K562 (cell line): Measurements from ENCODE around the gene ZNF408. TPM values are rescaled to one million over a fixed set of nuclear protein-coding genes. Genes with fewer than 3 reads are reported as not detected.
A peak's percentile ranks its signal among the peaks of the same experiment; 100 is the strongest.

Experiments
- ATAC-seq: fragments of 200-7000 bp; cut with Tn5 transposase; 3 replicates; pipeline ENCODE4 v1.9.1; 2020; ENCODE audit warnings: moderate library complexity
- BruUV-seq: library from RNA; stranded (reverse); fragments of 400-500 nt; replicated peaks from 2 replicates; lab custom pipeline; 2021; lab: Mats Ljungman, UMichigan
- CTCF ChIA-PET: fragments of 300-600 bp; formaldehyde crosslinking; extraction: SDS; loops from one replicate; lab custom pipeline; 2021; ENCODE audit warnings: low intra/inter-chr PET ratio; lab: Yijun Ruan, JAX
- POLR2A ChIA-PET: fragments of 300-600, 350-650 bp; sonication (Branson Sonifier 250); formaldehyde crosslinking; extraction: SDS; loops from one replicate; lab custom pipeline; 2021; ENCODE audit warnings: antibody characterized with exemption, inconsistent platforms; lab: Yijun Ruan, JAX
- DNase-seq, 4 experiments: peaks; one replicate each; pipeline versions ENCODE4 v3.0.0 to v3.0.0-alpha.2; 2011 to 2018; ENCODE audit warnings: low spot score in 3 of 4, mixed read lengths in 3 of 4; ENCODE audit errors: extremely low read depth in 1 of 4
- FAIRE-seq: peaks from 2 replicates; lab custom pipeline; 2011; peaks lifted over from hg19 to GRCh38; lab: Jason Lieb, UNC
- H2AFZ ChIP-seq: 2 replicates; pipeline ENCODE4 v1.6.0; 2011; ENCODE audit warnings: low read depth, low read length, control low read depth, inconsistent platforms
- H3K27ac ChIP-seq: fragments of 200-600 bp; 3 replicates; pipeline ENCODE4 v1.8.0; 2011; ENCODE audit warnings: low read depth, mild to moderate bottlenecking, control low read depth, inconsistent platforms, low read length, moderate library complexity, mixed read lengths; ENCODE audit errors: extremely low read depth
- H3K27me3 ChIP-seq, 2 experiments: fragments of 300-600 bp in 1 of 2; 2 replicates in 1 of 2; 3 replicates in 1 of 2; pipeline versions ENCODE4 v1.6.0 to v1.8.0; 2011; ENCODE audit warnings: inconsistent platforms in 2 of 2, low read length in 2 of 2, mild to moderate bottlenecking in 1 of 2, mixed read lengths in 1 of 2, moderate library complexity in 1 of 2; ENCODE audit not compliant: control insufficient read depth in 2 of 2, insufficient read depth in 2 of 2
- H3K36me3 ChIP-seq: fragments of 300-600 bp; 3 replicates; pipeline ENCODE4 v1.8.0; 2011; ENCODE audit warnings: mild to moderate bottlenecking, low read length, inconsistent platforms; ENCODE audit not compliant: control insufficient read depth, insufficient read depth
- H3K4me1 ChIP-seq, 2 experiments: fragments of 200-600 bp in 1 of 2; replicated peaks in 1 of 2; 2 replicates in 1 of 2; 3 replicates in 1 of 2; pipeline versions ENCODE4 v1.5.1 to v1.8.0; 2011; ENCODE audit warnings: inconsistent platforms in 2 of 2, low read length in 2 of 2, mild to moderate bottlenecking in 1 of 2, mixed read lengths in 1 of 2, moderate library complexity in 1 of 2; ENCODE audit not compliant: control insufficient read depth in 2 of 2, insufficient read depth in 2 of 2
- H3K4me2 ChIP-seq: 2 replicates; pipeline ENCODE4 v1.6.1; 2011; ENCODE audit warnings: low read length, control low read depth, inconsistent platforms, mixed read lengths; ENCODE audit not compliant: insufficient read depth
- H3K4me3 ChIP-seq: fragments of 200-600 bp; sonication (generic), shearing (Covaris generic); 2 replicates; pipeline ENCODE4 v1.5.1; 2016; ENCODE audit warnings: control low read depth, inconsistent platforms
- H3K79me2 ChIP-seq: fragments of 200-600 bp; 3 replicates; pipeline ENCODE4 v1.8.0; 2011; ENCODE audit warnings: low read length, inconsistent platforms; ENCODE audit not compliant: control insufficient read depth, insufficient read depth
- H3K9ac ChIP-seq, 2 experiments: 2 replicates each; pipeline versions ENCODE4 v1.6.0 to v1.6.1; 2011; ENCODE audit warnings: low read depth in 2 of 2, low read length in 2 of 2, control low read depth in 1 of 2, inconsistent platforms in 1 of 2, mild to moderate bottlenecking in 1 of 2, mixed read lengths in 1 of 2; ENCODE audit not compliant: insufficient read depth in 1 of 2
- H3K9me1 ChIP-seq: one replicate; pipeline ENCODE4 v1.6.0; 2011; ENCODE audit warnings: inconsistent platforms, mild to moderate bottlenecking, low read length, moderate library complexity; ENCODE audit not compliant: control insufficient read depth, insufficient read depth
- H3K9me3 ChIP-seq: replicated peaks from 2 replicates; pipeline ENCODE4 v1.5.1; 2011; ENCODE audit warnings: low read depth, low read length, inconsistent platforms; ENCODE audit not compliant: control insufficient read depth, insufficient read depth
- H4K20me1 ChIP-seq: replicated peaks from 2 replicates; pipeline ENCODE4 v1.6.1; 2011; ENCODE audit warnings: low read length, inconsistent platforms, mixed read lengths; ENCODE audit not compliant: control insufficient read depth, insufficient read depth
- CCNT2 ChIP-seq: IDR thresholded peaks from 2 replicates; pipeline ENCODE4 v1.6.1; 2011; ENCODE audit warnings: borderline replicate concordance, low read depth, mild to moderate bottlenecking, moderate library complexity, mixed read lengths, low read length; ENCODE audit not compliant: insufficient read length; ENCODE audit errors: extremely low read depth
- DIDO1 ChIP-seq: fragments of 450-650 bp; IDR thresholded peaks from 2 replicates; pipeline ENCODE4 v1.6.1; 2016; ENCODE audit warnings: low read depth, missing biosample characterization, missing genetic modification characterization
- MCM5 ChIP-seq: fragments of 450-650 bp; IDR thresholded peaks from 2 replicates; pipeline ENCODE4 v1.6.1; 2016; ENCODE audit warnings: low read depth
- POLR2G ChIP-seq: fragments of 200-400 bp; formaldehyde crosslinking; IDR thresholded peaks from 2 replicates; pipeline ENCODE4 v1.6.1; 2017; ENCODE audit warnings: low read depth, mild to moderate bottlenecking, antibody characterized with exemption, low read length, moderate library complexity
- RBFOX2 ChIP-seq: fragments of 200-400 bp; formaldehyde crosslinking; IDR thresholded peaks from 2 replicates; pipeline ENCODE4 v1.6.1; 2017; ENCODE audit warnings: low read depth, mild to moderate bottlenecking, low read length, moderate library complexity
- RBM22 ChIP-seq: fragments of 200-400 bp; formaldehyde crosslinking; IDR thresholded peaks from 2 replicates; pipeline ENCODE4 v1.6.1; 2018; ENCODE audit warnings: low read length, low read depth; ENCODE audit not compliant: poor library complexity, severe bottlenecking
- TAL1 ChIP-seq: fragments of 450-650 bp; IDR thresholded peaks from 2 replicates; pipeline ENCODE4 v1.6.1; 2016; ENCODE audit warnings: mild to moderate bottlenecking
- TBL1XR1 ChIP-seq, 2 experiments: IDR thresholded peaks; 2 replicates each; pipeline ENCODE4 v1.6.1; 2012; ENCODE audit warnings: improper control_type of control experiment in 2 of 2, low read length in 2 of 2, mild to moderate bottlenecking in 1 of 2
- ZNF165 ChIP-seq: fragments of 250-450 bp; sonication (Bioruptor Pico); IDR thresholded peaks from 2 replicates; pipeline ENCODE4 v1.4.0; 2020; ENCODE audit warnings: borderline replicate concordance
- WGBS: fragments of 100-300 bp; shearing (Covaris generic); methylation state at CpG from one replicate; pipeline ENCODE4 v1.1.6; 2016; ENCODE audit warnings: low coverage, mixed read lengths; ENCODE audit not compliant: insufficient coverage; ENCODE audit errors: missing lambda C conversion rate; 5-methylcytosine and 5-hydroxymethylcytosine counted together
- in situ Hi-C: fragments of 300-500 bp; cut with MboI; formaldehyde crosslinking; loops from 4 replicates; pipeline ENCODE4 v1.15.0; 2018; ENCODE audit warnings: inconsistent platforms, mixed read lengths
- intact Hi-C: fragments of 100-400 bp; cut with micrococcal nuclease; formaldehyde crosslinking; loops from 2 replicates; pipeline ENCODE4 v1.14.2; 2022
- polyA plus RNA-seq, 8 experiments: library from polyadenylated mRNA; depleted of rRNA in 4 of 8; stranded (reverse) in 5 of 8; unstranded in 3 of 8; fragments of >200 nt; fragmentation: Nextera tagmentation in 2 of 8; fragmentation: Illumina TruSeq in 1 of 8; extraction: Ambion mirVana in 2 of 8; extraction: Trizol in 1 of 8; gene quantifications; 2 replicates each; pipeline versions ENCODE4 v1.2.1 to v1.2.3, GENCODE V29; 2011 to 2014; ENCODE audit warnings: inconsistent platforms in 1 of 8, missing spikeins in 1 of 8
- total RNA-seq, 7 experiments: library from RNA; depleted of rRNA in 6 of 7; stranded (reverse); fragments of >200 nt in 6 of 7; fragmentation: Illumina TruSeq in 2 of 7; extraction: Trizol in 2 of 7; gene quantifications; 2 replicates each; pipeline versions ENCODE4 v1.2.1 to v1.2.3, GENCODE V29; 2011 to 2021; ENCODE audit warnings: low replicate concordance in 1 of 7
- TF ChIP-seq, protein P1 (sequence below): fragments of 250-450 bp; sonication (Bioruptor Pico); IDR thresholded peaks from 2 replicates; pipeline ENCODE4 v1.5.0; 2022; ENCODE audit warnings: mild to moderate bottlenecking
- TF ChIP-seq, protein P2 (sequence below): fragments of 250-450 bp; sonication (Bioruptor Pico); IDR thresholded peaks from 2 replicates; pipeline ENCODE4 v1.5.0; 2021; ENCODE audit warnings: mild to moderate bottlenecking, borderline replicate concordance

Gene ZNF408
- total and polyA plus RNA-seq, 9 of the 15 experiments (the other 6 are each of a cell fraction or from before 2014, with no cell fraction given): 0.15 to 18.4 (median 7.4) TPM

DNA sequence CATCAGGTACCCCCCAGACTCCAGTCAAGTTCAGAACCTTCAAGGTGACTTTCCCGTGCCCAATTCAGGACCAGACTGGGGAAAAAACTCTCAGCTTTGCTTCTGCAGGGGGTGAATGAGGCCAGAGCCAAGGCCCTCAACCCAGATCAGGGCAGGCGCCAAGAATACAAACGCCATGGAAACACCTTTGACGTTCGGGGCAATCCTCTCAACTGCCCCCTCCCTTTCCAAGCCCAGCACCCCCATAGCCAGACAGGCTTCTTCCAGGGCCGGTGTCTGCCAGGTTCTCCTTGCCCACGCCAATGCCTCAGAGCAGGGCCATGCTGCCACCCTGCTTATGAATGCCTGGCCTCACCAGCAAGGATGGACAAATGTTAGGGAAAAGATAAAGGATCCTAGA, 6.2 kb upstream of the ZNF408 start:
- in situ Hi-C loops: no loop called here
- Histone ChIP-seq H3K4me3 (no peak overlapping the region), H3K4me2 (no peak overlapping the region), H3K9me3 (no peaks in the 10 kb centered on the region), H3K36me3 (peaks cover 28% of the 10 kb centered on the region; the same call in 2 of the 3 replicates), H4K20me1 (no peaks in the 10 kb centered on the region)
- TF ChIP-seq RBM22: no peak
- TF ChIP-seq, protein P1, sequence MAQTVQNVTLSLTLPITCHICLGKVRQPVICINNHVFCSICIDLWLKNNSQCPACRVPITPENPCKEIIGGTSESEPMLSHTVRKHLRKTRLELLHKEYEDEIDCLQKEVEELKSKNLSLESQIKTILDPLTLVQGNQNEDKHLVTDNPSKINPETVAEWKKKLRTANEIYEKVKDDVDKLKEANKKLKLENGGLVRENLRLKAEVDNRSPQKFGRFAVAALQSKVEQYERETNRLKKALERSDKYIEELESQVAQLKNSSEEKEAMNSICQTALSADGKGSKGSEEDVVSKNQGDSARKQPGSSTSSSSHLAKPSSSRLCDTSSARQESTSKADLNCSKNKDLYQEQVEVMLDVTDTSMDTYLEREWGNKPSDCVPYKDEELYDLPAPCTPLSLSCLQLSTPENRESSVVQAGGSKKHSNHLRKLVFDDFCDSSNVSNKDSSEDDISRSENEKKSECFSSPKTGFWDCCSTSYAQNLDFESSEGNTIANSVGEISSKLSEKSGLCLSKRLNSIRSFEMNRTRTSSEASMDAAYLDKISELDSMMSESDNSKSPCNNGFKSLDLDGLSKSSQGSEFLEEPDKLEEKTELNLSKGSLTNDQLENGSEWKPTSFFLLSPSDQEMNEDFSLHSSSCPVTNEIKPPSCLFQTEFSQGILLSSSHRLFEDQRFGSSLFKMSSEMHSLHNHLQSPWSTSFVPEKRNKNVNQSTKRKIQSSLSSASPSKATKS (CRISPR knock-in tag): no peak
- TF ChIP-seq, protein P2, sequence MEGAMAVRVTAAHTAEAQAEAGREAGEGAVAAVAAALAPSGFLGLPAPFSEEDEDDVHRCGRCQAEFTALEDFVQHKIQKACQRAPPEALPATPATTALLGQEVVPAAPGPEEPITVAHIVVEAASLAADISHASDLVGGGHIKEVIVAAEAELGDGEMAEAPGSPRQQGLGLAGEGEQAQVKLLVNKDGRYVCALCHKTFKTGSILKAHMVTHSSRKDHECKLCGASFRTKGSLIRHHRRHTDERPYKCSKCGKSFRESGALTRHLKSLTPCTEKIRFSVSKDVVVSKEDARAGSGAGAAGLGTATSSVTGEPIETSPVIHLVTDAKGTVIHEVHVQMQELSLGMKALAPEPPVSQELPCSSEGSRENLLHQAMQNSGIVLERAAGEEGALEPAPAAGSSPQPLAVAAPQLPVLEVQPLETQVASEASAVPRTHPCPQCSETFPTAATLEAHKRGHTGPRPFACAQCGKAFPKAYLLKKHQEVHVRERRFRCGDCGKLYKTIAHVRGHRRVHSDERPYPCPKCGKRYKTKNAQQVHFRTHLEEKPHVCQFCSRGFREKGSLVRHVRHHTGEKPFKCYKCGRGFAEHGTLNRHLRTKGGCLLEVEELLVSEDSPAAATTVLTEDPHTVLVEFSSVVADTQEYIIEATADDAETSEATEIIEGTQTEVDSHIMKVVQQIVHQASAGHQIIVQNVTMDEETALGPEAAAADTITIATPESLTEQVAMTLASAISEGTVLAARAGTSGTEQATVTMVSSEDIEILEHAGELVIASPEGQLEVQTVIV: no peak
- no peak for TF ChIP-seq MCM5
- TF ChIP-seq POLR2G: peak; percentile 37; the same call in 1 of the 2 replicates
- no peak for TF ChIP-seq ZNF165 (CRISPR knock-in tag)
- no peak for TF ChIP-seq TAL1
- TF ChIP-seq RBFOX2: peak; percentile 0; the same call in 1 of the 2 replicates
- TF ChIP-seq DIDO1 (tag): no peak
- no peak for TF ChIP-seq CCNT2
- TF ChIP-seq TBL1XR1 (IDR thresholded peaks at IDR 0.05; ENCODE audit: low read length in 2 of 2): no peak
- TF ChIP-seq, all 486 proteins: peak for 2
- Histone ChIP-seq H3K27me3 (no peaks in the 10 kb centered on the region), H3K79me2 (peaks cover 15% of the 10 kb centered on the region), H3K4me1 (peaks cover 24 to 29% of the 10 kb centered on the region in 2 experiments; a peak in 4 of 5 replicates), H3K9ac (peak overlapping the region in 1 of 2 experiments; percentile 74; a peak in 3 of 4 replicates), H3K27ac (peak overlapping the region; percentile 44; the same call in 1 of the 3 replicates), H3K9me1 (no peaks in the 10 kb centered on the region), H2AFZ (no peak overlapping the region)
- FAIRE-seq (no peak), DNase-seq (no peak), ATAC-seq (no peak)
- intact Hi-C loops: no loop called here
- POLR2A ChIA-PET: interaction anchor here (0.7 to 1.1 kb wide), 3 partner anchors 8 to 19 kb away, joined by 3 to 5 read pairs (median 4); no protein-coding TSS in a partner anchor
- 82% methylated on average over 3 of the region's 7 CpGs for WGBS
- CTCF ChIA-PET: interaction anchor here (0.7 kb wide), 1 partner anchor 14 kb away, joined by 3 read pairs; no protein-coding TSS in a partner anchor
- BruUV-seq: no TSS peak
